ENCODE measurements around the gene ZNF76. TPM values are rescaled to one million over a fixed set of nuclear protein-coding genes. Genes with fewer than 3 reads are reported as not detected.
A peak's percentile ranks its signal among the peaks of the same experiment; 100 is the strongest.

The ZNF76 gene
- polyA plus RNA-seq, 1 of the 3 experiments (the other 2 are of a cell fraction): 19.7 TPM

DNA sequence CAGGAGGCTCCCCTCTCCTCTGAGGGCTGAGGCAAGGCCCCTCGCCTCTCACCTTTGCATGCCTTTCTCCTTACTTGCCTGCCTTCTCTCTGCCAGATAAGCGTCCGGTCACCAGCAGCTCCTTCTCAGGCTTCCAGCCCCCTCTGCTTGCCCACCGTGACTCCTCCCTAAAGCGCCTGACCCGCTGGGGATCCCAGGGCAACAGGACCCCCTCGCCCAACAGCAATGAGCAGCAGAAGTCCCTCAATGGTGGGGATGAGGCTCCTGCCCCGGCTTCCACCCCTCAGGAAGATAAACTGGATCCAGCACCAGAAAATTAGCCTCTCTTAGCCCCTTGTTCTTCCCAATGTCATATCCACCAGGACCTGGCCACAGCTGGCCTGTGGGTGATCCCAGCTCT is 61.6 kb downstream of the ZNF76 start:
- TF ChIP-seq GATA2 (CRISPR knock-in tag; IDR thresholded peaks at IDR 0.05) (no peak), TAF1 (IDR thresholded peaks at IDR 0.05; ENCODE audit: borderline replicate concordance, low read depth, low read length) (no peak)
- Histone ChIP-seq H3K36me3 (replicated peaks in 1 of 2; ENCODE audit: control insufficient read depth in 1 of 2, insufficient read depth in 2 of 2, low read length in 1 of 2) (no peaks in the 10 kb centered on the region), H3K9ac (no peak overlapping the region), H2AFZ (ENCODE audit: low read depth) (no peak overlapping the region), H3K4me1 (ENCODE audit: control insufficient read depth in 1 of 2, insufficient read depth in 2 of 2, low read depth in 1 of 2, low read length in 1 of 2) (peaks cover 0 to 7% of the 10 kb centered on the region in 2 experiments; a peak in 1 of 4 replicates), H3K4me3 (ENCODE audit: low read depth in 2 of 2, low read length in 1 of 2) (no peak overlapping the region), H3K4me2 (no peak overlapping the region), H3K27ac (ENCODE audit: low read depth in 2 of 2, low read length in 1 of 2) (no peak overlapping the region), H3F3A (replicated peaks; ENCODE audit: insufficient read depth) (no peaks in the 10 kb centered on the region), H4K20me1 (ENCODE audit: insufficient read depth) (no peaks in the 10 kb centered on the region), H3K79me2 (ENCODE audit: insufficient read depth) (no peaks in the 10 kb centered on the region), H3K27me3 (ENCODE audit: insufficient read depth) (peaks cover 3% of the 10 kb centered on the region; the same call in 1 of the 2 replicates), H3K9me3 (no peaks in the 10 kb centered on the region), H3K9me2 (no peaks in the 10 kb centered on the region)
- ChIA-PET CTCF (interaction anchor here (0.9 to 1.1 kb wide), 2 partner anchors 79 to 217 kb away, joined by 3 read pairs; no protein-coding TSS in a partner anchor), POLR2A (no interaction called here)
- 73% methylated on average over 8 of the region's 8 CpGs for WGBS (ENCODE audit: low lambda C conversion rate)
- DNase-seq: peak; percentile 4

DNA sequence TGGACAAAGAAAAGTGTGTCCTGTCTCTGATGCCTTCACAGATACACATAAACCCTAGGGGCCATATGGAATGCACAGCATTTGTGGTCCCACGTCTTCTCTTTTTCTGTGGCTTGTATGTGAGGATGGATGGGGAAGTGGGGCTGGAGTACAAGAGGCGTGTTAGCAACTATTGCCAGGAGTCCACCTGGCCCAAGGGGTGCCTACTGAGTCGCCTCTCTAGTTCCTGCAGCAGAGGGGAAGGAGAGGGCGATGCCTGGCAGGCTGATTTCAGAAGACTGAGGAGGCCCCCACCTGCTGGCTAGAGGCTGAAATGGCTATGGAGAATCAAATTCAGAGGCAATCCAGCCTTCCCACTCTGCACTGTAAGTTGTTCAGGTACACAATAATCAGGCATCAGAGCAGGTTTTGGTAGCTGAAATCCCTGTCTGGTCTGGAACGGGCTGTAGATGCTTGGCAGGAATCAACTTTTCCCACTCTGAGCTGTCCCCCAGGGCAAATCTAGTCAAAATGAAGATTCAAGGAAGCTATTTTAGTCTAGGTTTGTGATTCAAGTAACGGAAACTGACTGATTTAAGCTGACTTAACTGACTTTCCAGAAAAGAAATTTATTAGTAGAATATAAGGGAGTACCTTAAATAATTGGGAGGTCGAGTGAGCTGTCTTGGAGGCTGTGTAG is 68.0 kb downstream of the ZNF76 start:
- Histone ChIP-seq H3K79me2 (ENCODE audit: insufficient read depth) (no peaks in the 10 kb centered on the region), H3K4me3 (ENCODE audit: low read depth in 2 of 2, low read length in 1 of 2) (no peak overlapping the region), H3K36me3 (replicated peaks in 1 of 2; ENCODE audit: control insufficient read depth in 1 of 2, insufficient read depth in 2 of 2, low read length in 1 of 2) (no peaks in the 10 kb centered on the region), H3K9me3 (no peaks in the 10 kb centered on the region), H3K27me3 (ENCODE audit: insufficient read depth) (no peaks in the 10 kb centered on the region; the same call in 1 of the 2 replicates), H3K4me1 (ENCODE audit: control insufficient read depth in 1 of 2, insufficient read depth in 2 of 2, low read depth in 1 of 2, low read length in 1 of 2) (no peaks in the 10 kb centered on the region; a peak in 1 of 4 replicates), H3K9ac (no peak overlapping the region), H3K4me2 (no peak overlapping the region), H2AFZ (ENCODE audit: low read depth) (0 out of 2 replicates have a peak overlapping the region, but pooled peaks have one; percentile 22), H3K27ac (ENCODE audit: low read depth in 2 of 2, low read length in 1 of 2) (no peak overlapping the region), H3F3A (replicated peaks; ENCODE audit: insufficient read depth) (no peaks in the 10 kb centered on the region), H3K9me2 (no peaks in the 10 kb centered on the region), H4K20me1 (ENCODE audit: insufficient read depth) (no peaks in the 10 kb centered on the region)
- ChIA-PET POLR2A (no interaction called here), CTCF (interaction anchor here (0.6 to 4.6 kb wide), 12 partner anchors 9 to 126 kb away, joined by 3 to 61 read pairs (median 4); partner anchors contain the start of genes DEF6, FANCE and PPARD)
- WGBS (ENCODE audit: low lambda C conversion rate): 56% methylated on average over 4 of the region's 7 CpGs
- DNase-seq: peak; percentile 69
- TF ChIP-seq RCOR1 (IDR thresholded peaks at IDR 0.05; ENCODE audit: low read length) (no peak), RXRA (IDR thresholded peaks at IDR 0.05; ENCODE audit: borderline replicate concordance, low read depth) (no peak), JUND (IDR thresholded peaks at IDR 0.05) (no peak), RFX5 (IDR thresholded peaks at IDR 0.05; ENCODE audit: low read length) (no peak), ELF1 (IDR thresholded peaks at IDR 0.05) (no peak), CHD2 (IDR thresholded peaks at IDR 0.05; ENCODE audit: low read length, partially characterized antibody) (no peak), TAF1 (IDR thresholded peaks at IDR 0.05; ENCODE audit: borderline replicate concordance, low read depth, low read length) (no peak), RAD21 (IDR thresholded peaks at IDR 0.05; ENCODE audit: low read length) (peak; percentile 67), TEAD4 (IDR thresholded peaks at IDR 0.05; ENCODE audit: borderline replicate concordance, insufficient read depth) (no peak), MXI1 (IDR thresholded peaks at IDR 0.05; ENCODE audit: low read depth, low read length) (no peak), MEF2A (IDR thresholded peaks at IDR 0.05; ENCODE audit: borderline replicate concordance, low read depth) (no peak), EZH2phosphoT487 (IDR thresholded peaks at IDR 0.05; ENCODE audit: borderline replicate concordance, low read depth) (no peak), TCF12 (IDR thresholded peaks at IDR 0.05) (no peak), SMC3 (IDR thresholded peaks at IDR 0.05; ENCODE audit: low read depth, low read length) (peak; percentile 60), NRF1 (IDR thresholded peaks at IDR 0.05; ENCODE audit: low read depth, low read length) (no peak), POLR2AphosphoS5 (IDR thresholded peaks at IDR 0.05; ENCODE audit: low read depth, low read length) (no peak)
- TF ChIP-seq, protein P1, sequence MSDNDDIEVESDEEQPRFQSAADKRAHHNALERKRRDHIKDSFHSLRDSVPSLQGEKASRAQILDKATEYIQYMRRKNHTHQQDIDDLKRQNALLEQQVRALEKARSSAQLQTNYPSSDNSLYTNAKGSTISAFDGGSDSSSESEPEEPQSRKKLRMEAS (IDR thresholded peaks at IDR 0.05; ENCODE audit: low read depth): no peak
- TF ChIP-seq, protein P2, sequence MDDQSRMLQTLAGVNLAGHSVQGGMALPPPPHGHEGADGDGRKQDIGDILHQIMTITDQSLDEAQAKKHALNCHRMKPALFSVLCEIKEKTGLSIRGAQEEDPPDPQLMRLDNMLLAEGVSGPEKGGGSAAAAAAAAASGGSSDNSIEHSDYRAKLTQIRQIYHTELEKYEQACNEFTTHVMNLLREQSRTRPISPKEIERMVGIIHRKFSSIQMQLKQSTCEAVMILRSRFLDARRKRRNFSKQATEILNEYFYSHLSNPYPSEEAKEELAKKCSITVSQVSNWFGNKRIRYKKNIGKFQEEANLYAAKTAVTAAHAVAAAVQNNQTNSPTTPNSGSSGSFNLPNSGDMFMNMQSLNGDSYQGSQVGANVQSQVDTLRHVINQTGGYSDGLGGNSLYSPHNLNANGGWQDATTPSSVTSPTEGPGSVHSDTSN (IDR thresholded peaks at IDR 0.05): no peak
- TF ChIP-seq, protein P3, sequence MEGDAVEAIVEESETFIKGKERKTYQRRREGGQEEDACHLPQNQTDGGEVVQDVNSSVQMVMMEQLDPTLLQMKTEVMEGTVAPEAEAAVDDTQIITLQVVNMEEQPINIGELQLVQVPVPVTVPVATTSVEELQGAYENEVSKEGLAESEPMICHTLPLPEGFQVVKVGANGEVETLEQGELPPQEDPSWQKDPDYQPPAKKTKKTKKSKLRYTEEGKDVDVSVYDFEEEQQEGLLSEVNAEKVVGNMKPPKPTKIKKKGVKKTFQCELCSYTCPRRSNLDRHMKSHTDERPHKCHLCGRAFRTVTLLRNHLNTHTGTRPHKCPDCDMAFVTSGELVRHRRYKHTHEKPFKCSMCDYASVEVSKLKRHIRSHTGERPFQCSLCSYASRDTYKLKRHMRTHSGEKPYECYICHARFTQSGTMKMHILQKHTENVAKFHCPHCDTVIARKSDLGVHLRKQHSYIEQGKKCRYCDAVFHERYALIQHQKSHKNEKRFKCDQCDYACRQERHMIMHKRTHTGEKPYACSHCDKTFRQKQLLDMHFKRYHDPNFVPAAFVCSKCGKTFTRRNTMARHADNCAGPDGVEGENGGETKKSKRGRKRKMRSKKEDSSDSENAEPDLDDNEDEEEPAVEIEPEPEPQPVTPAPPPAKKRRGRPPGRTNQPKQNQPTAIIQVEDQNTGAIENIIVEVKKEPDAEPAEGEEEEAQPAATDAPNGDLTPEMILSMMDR (IDR thresholded peaks at IDR 0.05): peak; percentile 58
- TF ChIP-seq, protein P4, sequence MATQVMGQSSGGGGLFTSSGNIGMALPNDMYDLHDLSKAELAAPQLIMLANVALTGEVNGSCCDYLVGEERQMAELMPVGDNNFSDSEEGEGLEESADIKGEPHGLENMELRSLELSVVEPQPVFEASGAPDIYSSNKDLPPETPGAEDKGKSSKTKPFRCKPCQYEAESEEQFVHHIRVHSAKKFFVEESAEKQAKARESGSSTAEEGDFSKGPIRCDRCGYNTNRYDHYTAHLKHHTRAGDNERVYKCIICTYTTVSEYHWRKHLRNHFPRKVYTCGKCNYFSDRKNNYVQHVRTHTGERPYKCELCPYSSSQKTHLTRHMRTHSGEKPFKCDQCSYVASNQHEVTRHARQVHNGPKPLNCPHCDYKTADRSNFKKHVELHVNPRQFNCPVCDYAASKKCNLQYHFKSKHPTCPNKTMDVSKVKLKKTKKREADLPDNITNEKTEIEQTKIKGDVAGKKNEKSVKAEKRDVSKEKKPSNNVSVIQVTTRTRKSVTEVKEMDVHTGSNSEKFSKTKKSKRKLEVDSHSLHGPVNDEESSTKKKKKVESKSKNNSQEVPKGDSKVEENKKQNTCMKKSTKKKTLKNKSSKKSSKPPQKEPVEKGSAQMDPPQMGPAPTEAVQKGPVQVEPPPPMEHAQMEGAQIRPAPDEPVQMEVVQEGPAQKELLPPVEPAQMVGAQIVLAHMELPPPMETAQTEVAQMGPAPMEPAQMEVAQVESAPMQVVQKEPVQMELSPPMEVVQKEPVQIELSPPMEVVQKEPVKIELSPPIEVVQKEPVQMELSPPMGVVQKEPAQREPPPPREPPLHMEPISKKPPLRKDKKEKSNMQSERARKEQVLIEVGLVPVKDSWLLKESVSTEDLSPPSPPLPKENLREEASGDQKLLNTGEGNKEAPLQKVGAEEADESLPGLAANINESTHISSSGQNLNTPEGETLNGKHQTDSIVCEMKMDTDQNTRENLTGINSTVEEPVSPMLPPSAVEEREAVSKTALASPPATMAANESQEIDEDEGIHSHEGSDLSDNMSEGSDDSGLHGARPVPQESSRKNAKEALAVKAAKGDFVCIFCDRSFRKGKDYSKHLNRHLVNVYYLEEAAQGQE (IDR thresholded peaks at IDR 0.05; ENCODE audit: low read depth, low read length): no peak

Measured in SK-N-SH (cell line).